ENCODE measurements around the gene DNAH10.

The DNAH10 gene

GRCh38 chr12:123847876-123848275, 85.8 kb downstream of the DNAH10 start:
- no peak for DNase-seq

- no peak for DNase-seq
Measured at GRCh38 chr12:123849517-123849916, 87.4 kb downstream of the DNAH10 start.

GRCh38 chr12:123850246-123851134, 88.4 kb downstream of the DNAH10 start:
- no peak for DNase-seq

GRCh38 chr12:123853396-123854070, 91.4 kb downstream of the DNAH10 start:
- no peak for DNase-seq

- no peak for DNase-seq
Measured at GRCh38 chr12:123854232-123854631, 92.1 kb downstream of the DNAH10 start.

GRCh38 chr12:123854918-123855317, 92.8 kb downstream of the DNAH10 start:
- DNase-seq, result no peak

GRCh38 chr12:123856681-123857080, 94.6 kb downstream of the DNAH10 start:
- DNase-seq, result no peak

GRCh38 chr12:123858176-123858575, 96.1 kb downstream of the DNAH10 start:
- no peak for DNase-seq

GRCh38 chr12:123859035-123859434, 96.9 kb downstream of the DNAH10 start:
- no peak for DNase-seq

- DNase-seq, result peak; percentile 73
Measured at GRCh38 chr12:123860377-123860776, 98.3 kb downstream of the DNAH10 start.

- DNase-seq, result no peak
Measured at GRCh38 chr12:123861392-123861791, 99.3 kb downstream of the DNAH10 start.

GRCh38 chr12:123867141-123867540, 105.0 kb downstream of the DNAH10 start:
- DNase-seq, result no peak

- DNase-seq, result no peak
Measured at GRCh38 chr12:123868791-123869190, 106.7 kb downstream of the DNAH10 start.

- DNase-seq, result no peak
Measured at GRCh38 chr12:123873793-123874192, 111.7 kb downstream of the DNAH10 start.

GRCh38 chr12:123877968-123878367, 115.9 kb downstream of the DNAH10 start:
- no peak for DNase-seq

- no peak for DNase-seq
Measured at GRCh38 chr12:123879101-123879500, 117.0 kb downstream of the DNAH10 start.

GRCh38 chr12:123879691-123880090, 117.6 kb downstream of the DNAH10 start:
- DNase-seq, result no peak

- no peak for DNase-seq
Measured at GRCh38 chr12:123882161-123882705, 120.1 kb downstream of the DNAH10 start.

GRCh38 chr12:123886258-123886657, 124.2 kb downstream of the DNAH10 start:
- no peak for DNase-seq

GRCh38 chr12:123886931-123887582, 125.0 kb downstream of the DNAH10 start:
- DNase-seq, result no peak

- no peak for DNase-seq
Measured at GRCh38 chr12:123888989-123889388, 126.9 kb downstream of the DNAH10 start.

GRCh38 chr12:123889848-123890535, 127.9 kb downstream of the DNAH10 start:
- peak; percentile 30 for DNase-seq

- DNase-seq, result no peak
Measured at GRCh38 chr12:123890536-123890902, 128.4 kb downstream of the DNAH10 start.

Measured in hematopoietic multipotent progenitor cell treated with erythropoietin and hydrocortisone succinate and interleukin-3 and kit ligand, for 6 days (in vitro differentiated cells).